Activated CD8-positive, alpha-beta memory T cell treated with anti-CD3 and anti-CD28 coated beads, Interleukin-2, amount 50 U/mL, for 1 hour (primary cell): ENCODE measurements around the gene RSPRY1.
"Not testable (repeated sequence)": the region's sequence is repeated elsewhere in the genome, so short reads cannot be mapped to it uniquely, and the experiment has no call there.

Experiments
- DNase-seq: peaks from one replicate; pipeline ENCODE4 v3.0.0-alpha.2; 2020; ENCODE audit errors: extremely low read depth

The RSPRY1 gene

GRCh38 chr16:57186872-57187854, 1.0 kb downstream of the RSPRY1 start:
- DNase-seq, result no peak

GRCh38 chr16:57187902-57188710, 2.0 kb downstream of the RSPRY1 start:
- not testable (repeated sequence) for DNase-seq

- no peak for DNase-seq
Observed at GRCh38 chr16:57188711-57189002, 2.5 kb downstream of the RSPRY1 start.

GRCh38 chr16:57189527-57189926, 3.4 kb downstream of the RSPRY1 start:
- not testable (repeated sequence) for DNase-seq

- DNase-seq, result no peak
Observed at GRCh38 chr16:57190136-57190535, 4.0 kb downstream of the RSPRY1 start.

GRCh38 chr16:57191056-57191571, 5.0 kb downstream of the RSPRY1 start:
- no peak for DNase-seq

GRCh38 chr16:57192146-57192545, 6.0 kb downstream of the RSPRY1 start:
- no peak for DNase-seq

- no peak for DNase-seq
Observed at GRCh38 chr16:57192720-57193486, 6.8 kb downstream of the RSPRY1 start.

GRCh38 chr16:57194512-57194911, 8.4 kb downstream of the RSPRY1 start:
- DNase-seq, result no peak

- DNase-seq, result no peak
Observed at GRCh38 chr16:57196286-57196685, 10.2 kb downstream of the RSPRY1 start.

GRCh38 chr16:57196753-57197152, 10.6 kb downstream of the RSPRY1 start:
- DNase-seq, result no peak

GRCh38 chr16:57200321-57200720, 14.2 kb downstream of the RSPRY1 start:
- DNase-seq, result not testable (repeated sequence)

- DNase-seq, result not testable (repeated sequence)
Observed at GRCh38 chr16:57200926-57201325, 14.8 kb downstream of the RSPRY1 start.

GRCh38 chr16:57202095-57202886, 16.2 kb downstream of the RSPRY1 start:
- DNase-seq, result no peak

GRCh38 chr16:57203451-57203850, 17.3 kb downstream of the RSPRY1 start:
- DNase-seq, result no peak

- DNase-seq, result no peak
Observed at GRCh38 chr16:57204675-57205074, 18.5 kb downstream of the RSPRY1 start.

GRCh38 chr16:57208926-57209325, 22.8 kb downstream of the RSPRY1 start:
- no peak for DNase-seq

GRCh38 chr16:57209780-57210179, 23.7 kb downstream of the RSPRY1 start:
- no peak for DNase-seq

- DNase-seq, result no peak
Observed at GRCh38 chr16:57213462-57213861, 27.3 kb downstream of the RSPRY1 start.

GRCh38 chr16:57216968-57217367, 30.8 kb downstream of the RSPRY1 start:
- DNase-seq, result no peak

GRCh38 chr16:57223057-57223456, 36.9 kb downstream of the RSPRY1 start:
- DNase-seq, result no peak
